Measurements from ENCODE around the gene LCN12. TPM values are rescaled to one million over a fixed set of nuclear protein-coding genes. Genes with fewer than 3 reads are reported as not detected.

LCN12 gene
- total RNA-seq, 1 experiment from 2014 or later = 0.55 TPM

GRCh38 chr9:136995362-136995761 lies 43.3 kb downstream of the LCN12 start:
- CTCF ChIA-PET = interaction anchor here (0.7 to 1.4 kb wide), 3 partner anchors 39 to 47 kb away, joined by 3 to 9 read pairs (median 3); no protein-coding TSS in a partner anchor
- H2AFZ ChIP-seq (ENCODE audit: low read length) = no peak overlapping the region
- H3K4me2 ChIP-seq (ENCODE audit: low read length) = no peak overlapping the region
- peaks cover 27% of the 10 kb centered on the region for H3K4me1 ChIP-seq (ENCODE audit: insufficient read depth, low read length)
- no peak overlapping the region for H3K27ac ChIP-seq (ENCODE audit: low read length)
- H3K9me3 ChIP-seq (ENCODE audit: low read length) = no peaks in the 10 kb centered on the region
- no peak overlapping the region for H3K4me3 ChIP-seq (ENCODE audit: low read length)
- intact Hi-C loops (cut with micrococcal nuclease) = loop anchor here (10.0 kb wide), 1 partner anchor 151 kb away; the partner anchor contains the start of genes AJM1 and PHPT1
- BruUV-seq (replicated peaks) = no TSS peak
- H4K20me1 ChIP-seq (ENCODE audit: low read length) = no peaks in the 10 kb centered on the region
- TF ChIP-seq CTCF (conservative IDR thresholded peaks at IDR 0.05; ENCODE audit: low read depth, low read length) = no peak
- TF ChIP-seq EZH2 (IDR thresholded peaks at IDR 0.05; ENCODE audit: low read length, unreplicated experiment) = no peak
- no peak for TF ChIP-seq EZH2phosphoT487 (IDR thresholded peaks at IDR 0.05; ENCODE audit: borderline replicate concordance, low read length)
- H3K9ac ChIP-seq (ENCODE audit: low read length) = no peak overlapping the region
- no peaks in the 10 kb centered on the region for H3F3A ChIP-seq (ENCODE audit: low read length, unreplicated experiment)
- H3K79me2 ChIP-seq (ENCODE audit: low read length) = peaks cover 16% of the 10 kb centered on the region
- H3K36me3 ChIP-seq (ENCODE audit: low read depth, low read length) = no peaks in the 10 kb centered on the region; the same call in 1 of the 2 replicates
- ATAC-seq (no peak), DNase-seq (no peak)
- POLR2A ChIA-PET (ENCODE audit: unreplicated experiment) = no interaction called here
- no peaks in the 10 kb centered on the region for H3K9me2 ChIP-seq (replicated peaks; ENCODE audit: low read length)
- no peaks in the 10 kb centered on the region for H3K27me3 ChIP-seq (ENCODE audit: low read length)

DNA sequence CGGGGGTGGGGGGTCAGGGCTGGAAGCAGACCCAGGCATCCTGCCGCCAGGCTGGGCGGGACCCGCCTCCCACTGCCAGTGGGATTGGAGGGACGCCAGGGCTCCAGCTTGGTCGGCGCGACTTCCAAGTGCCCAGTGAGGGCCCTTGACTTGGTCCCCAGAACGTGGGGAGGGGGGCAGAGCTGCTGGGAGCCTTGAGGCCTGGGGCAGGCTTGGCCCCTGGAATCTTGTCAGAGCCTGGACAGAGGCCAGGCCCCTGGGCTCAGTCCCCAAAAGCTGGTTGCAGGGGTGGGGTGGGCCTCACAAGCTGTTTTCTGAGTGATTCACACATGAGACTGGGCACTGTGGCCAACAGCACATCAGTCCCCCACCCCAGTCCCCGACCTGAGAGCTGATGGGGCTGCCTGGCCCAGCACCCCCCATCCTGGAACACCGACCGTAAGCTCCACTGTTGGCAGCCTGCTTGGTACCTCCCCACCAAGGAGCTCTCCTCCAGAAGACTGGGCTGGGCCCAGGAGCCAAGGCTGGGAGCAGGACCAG lies 43.8 kb downstream of the LCN12 start:
- TF ChIP-seq CTCF (conservative IDR thresholded peaks at IDR 0.05; ENCODE audit: low read depth, low read length) (no peak), EZH2phosphoT487 (IDR thresholded peaks at IDR 0.05; ENCODE audit: borderline replicate concordance, low read length) (no peak), EZH2 (IDR thresholded peaks at IDR 0.05; ENCODE audit: low read length, unreplicated experiment) (no peak)
- H3K27me3 ChIP-seq (ENCODE audit: low read length) = no peaks in the 10 kb centered on the region
- no peaks in the 10 kb centered on the region for H3K9me3 ChIP-seq (ENCODE audit: low read length)
- CTCF ChIA-PET = interaction anchor here (0.7 to 1.4 kb wide), 5 partner anchors 34 to 52 kb away, joined by 3 to 9 read pairs (median 3); partner anchors contain the start of gene FBXW5
- H3K9ac ChIP-seq (ENCODE audit: low read length) = no peak overlapping the region
- H3K4me2 ChIP-seq (ENCODE audit: low read length) = peak overlapping the region; percentile 77
- peak overlapping the region; percentile 58 for H3K4me3 ChIP-seq (ENCODE audit: low read length)
- ATAC-seq (peak; percentile 4; the same call in 1 of the 2 replicates), DNase-seq (no peak)
- H3K36me3 ChIP-seq (ENCODE audit: low read depth, low read length) = no peaks in the 10 kb centered on the region; the same call in 1 of the 2 replicates
- H3K27ac ChIP-seq (ENCODE audit: low read length) = no peak overlapping the region
- no TSS peak for BruUV-seq (replicated peaks)
- POLR2A ChIA-PET (ENCODE audit: unreplicated experiment) = no interaction called here
- H3K9me2 ChIP-seq (replicated peaks; ENCODE audit: low read length) = no peaks in the 10 kb centered on the region
- peaks cover 27% of the 10 kb centered on the region for H3K4me1 ChIP-seq (ENCODE audit: insufficient read depth, low read length)
- no peaks in the 10 kb centered on the region for H3F3A ChIP-seq (ENCODE audit: low read length, unreplicated experiment)
- H2AFZ ChIP-seq (ENCODE audit: low read length) = no peak overlapping the region
- H4K20me1 ChIP-seq (ENCODE audit: low read length) = no peaks in the 10 kb centered on the region
- intact Hi-C loops (cut with micrococcal nuclease) = loop anchor here (10.0 kb wide), 1 partner anchor 151 kb away; the partner anchor contains the start of genes AJM1 and PHPT1
- peaks cover 16% of the 10 kb centered on the region for H3K79me2 ChIP-seq (ENCODE audit: low read length)

Data from PC-3 (cell line).